SJCRH30 (cell line): ENCODE data around the gene CCDC12. TPM values are rescaled to one million over a fixed set of nuclear protein-coding genes. Genes with fewer than 3 reads are reported as not detected.

ENCODE experiments used
- DNase-seq, 2 experiments: peaks; one replicate each; pipeline ENCODE4 v3.0.0-alpha.2; 2015 to 2020
- H3K27ac ChIP-seq: fragments of 250-450 bp; sonication (Bioruptor Pico); 2 replicates; pipeline ENCODE4 v1.5.1; 2020; ENCODE audit warnings: mild to moderate bottlenecking, moderate library complexity
- H3K27me3 ChIP-seq: fragments of 250-450 bp; sonication (Bioruptor Pico); 2 replicates; pipeline ENCODE4 v1.5.1; 2020; ENCODE audit warnings: mild to moderate bottlenecking, moderate library complexity
- H3K36me3 ChIP-seq: fragments of 250-450 bp; sonication (Bioruptor Pico); 2 replicates; pipeline ENCODE4 v1.5.1; 2020; ENCODE audit warnings: mild to moderate bottlenecking, moderate library complexity
- H3K4me1 ChIP-seq: fragments of 250-450 bp; sonication (Bioruptor Pico); 2 replicates; pipeline ENCODE4 v1.5.1; 2020; ENCODE audit warnings: mild to moderate bottlenecking, moderate library complexity
- H3K4me3 ChIP-seq: fragments of 250-450 bp; sonication (Bioruptor Pico); 2 replicates; pipeline ENCODE4 v1.5.1; 2020; ENCODE audit warnings: mild to moderate bottlenecking, moderate library complexity
- H3K9me3 ChIP-seq: fragments of 250-450 bp; sonication (Bioruptor Pico); replicated peaks from 2 replicates; pipeline ENCODE4 v1.5.1; 2020; ENCODE audit warnings: mild to moderate bottlenecking, moderate library complexity
- total RNA-seq: library from RNA; depleted of rRNA; stranded (reverse); fragments of >200 nt; shearing (Covaris generic); gene quantifications from 2 replicates; pipeline ENCODE4 v1.2.3, GENCODE V29; 2014; rRNA removed

CCDC12 gene
- total RNA-seq, 1 experiment from 2014 or later, result 37.8 TPM

DNA sequence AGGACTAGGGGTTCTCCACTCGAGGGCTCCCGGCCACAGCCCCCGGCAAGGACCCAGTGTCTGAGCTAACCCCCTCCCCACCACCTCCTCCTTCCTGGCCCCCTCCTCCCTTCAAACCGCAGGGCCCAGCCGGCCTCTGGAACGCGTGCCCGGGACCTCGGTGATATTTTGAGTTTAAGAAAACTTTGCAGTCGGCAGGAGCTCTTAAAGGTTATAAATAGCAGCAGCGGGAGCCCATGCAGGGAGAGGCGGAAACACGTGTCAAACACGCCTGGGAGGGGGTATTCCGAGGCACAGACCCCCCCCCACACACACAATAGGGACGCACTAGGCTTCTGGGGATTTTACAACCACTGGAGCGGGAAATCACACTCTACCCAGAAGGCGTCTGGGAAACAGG, 102.1 kb downstream of the CCDC12 start:
- Histone ChIP-seq H3K36me3 (no peaks in the 10 kb centered on the region), H3K27me3 (peaks cover 11% of the 10 kb centered on the region; the same call in 1 of the 2 replicates), H3K4me3 (no peak overlapping the region), H3K27ac (no peak overlapping the region), H3K4me1 (peaks cover 8% of the 10 kb centered on the region; the same call in 1 of the 2 replicates), H3K9me3 (no peaks in the 10 kb centered on the region)
- no peak for DNase-seq

- Histone ChIP-seq H3K36me3 (no peaks in the 10 kb centered on the region), H3K4me1 (peaks cover 8% of the 10 kb centered on the region; the same call in 1 of the 2 replicates), H3K4me3 (no peak overlapping the region), H3K27me3 (peaks cover 11% of the 10 kb centered on the region; the same call in 1 of the 2 replicates), H3K9me3 (no peaks in the 10 kb centered on the region), H3K27ac (no peak overlapping the region)
- no peak for DNase-seq
Measured at GRCh38 chr3:46873521-46873920, 103.0 kb downstream of the CCDC12 start.

Other genes with a start within 250 kb of the CCDC12 start
- not detected in 2 replicates for gene MYL3, start 113.3 kb downstream of the CCDC12 start, total RNA-seq
- gene PTH1R, start 99.0 kb downstream of the CCDC12 start, total RNA-seq, result 6.6 and 6.7 TPM in 2 replicates
- 0.28 and 0.95 TPM in 2 replicates for gene NBEAL2, start 2.9 kb upstream of the CCDC12 start, total RNA-seq
- 35.3 and 38.5 TPM in 2 replicates for gene SETD2, start 187.4 kb upstream of the CCDC12 start, total RNA-seq